Activated CD8-positive, alpha-beta memory T cell treated with anti-CD3 and anti-CD28 coated beads for 24 hours (primary cell): Measurements from ENCODE around the gene RNF207.

Experiments
- DNase-seq: peaks from one replicate; pipeline ENCODE4 v3.0.0-alpha.2; 2020

Gene RNF207

GRCh38 chr1:6269720-6270400, 63.9 kb downstream of the RNF207 start:
- DNase-seq, result no peak

- no peak for DNase-seq
These were observed 64.5 kb downstream of the RNF207 start for GRCh38 chr1:6270401-6270800.
